ENCODE results near the gene BIRC2.

DNA sequence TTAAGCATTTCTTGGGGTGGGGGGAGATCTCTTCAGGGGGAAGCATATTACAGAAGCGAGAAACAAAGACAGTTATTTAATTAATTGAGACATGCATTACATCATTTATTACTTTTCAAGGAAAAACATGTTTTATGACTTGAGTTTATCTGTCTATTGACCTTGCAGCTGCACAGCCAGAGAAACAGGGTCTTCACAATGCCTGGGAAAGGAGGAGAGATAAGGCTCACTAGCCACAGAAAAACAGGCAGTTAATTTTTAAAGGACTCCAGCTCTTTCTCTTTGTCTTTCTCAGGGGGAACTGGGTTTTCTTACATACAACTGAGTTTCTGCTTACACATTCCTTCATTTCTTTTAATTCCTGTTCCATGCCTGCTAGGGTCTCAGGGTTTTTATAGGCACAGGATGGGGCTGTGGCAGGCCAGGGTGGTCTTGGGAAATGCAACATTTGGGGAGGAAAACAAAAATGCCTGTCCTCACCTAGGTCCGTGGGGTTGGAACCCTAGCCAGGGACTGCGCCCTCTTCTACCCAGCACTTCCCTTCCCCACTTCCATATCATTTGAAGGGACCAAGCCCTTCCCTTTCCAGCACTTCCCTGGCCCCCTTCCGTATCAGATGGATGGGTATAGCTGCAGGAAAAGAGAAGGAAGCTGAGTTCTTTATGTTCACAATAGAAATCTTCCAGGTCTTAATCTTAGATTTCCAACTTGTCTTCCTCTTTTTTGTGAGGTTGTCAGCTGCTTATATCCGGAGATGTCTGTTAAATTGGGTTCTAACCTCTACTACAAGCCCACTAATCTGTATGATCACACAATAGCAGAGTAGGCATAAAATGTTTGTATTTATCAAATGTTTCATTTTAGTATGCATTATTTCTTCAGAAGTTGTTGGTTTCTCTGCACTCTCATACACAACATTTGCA lies 38.3 kb downstream of the BIRC2 start:
- TF ChIP-seq, protein P1, sequence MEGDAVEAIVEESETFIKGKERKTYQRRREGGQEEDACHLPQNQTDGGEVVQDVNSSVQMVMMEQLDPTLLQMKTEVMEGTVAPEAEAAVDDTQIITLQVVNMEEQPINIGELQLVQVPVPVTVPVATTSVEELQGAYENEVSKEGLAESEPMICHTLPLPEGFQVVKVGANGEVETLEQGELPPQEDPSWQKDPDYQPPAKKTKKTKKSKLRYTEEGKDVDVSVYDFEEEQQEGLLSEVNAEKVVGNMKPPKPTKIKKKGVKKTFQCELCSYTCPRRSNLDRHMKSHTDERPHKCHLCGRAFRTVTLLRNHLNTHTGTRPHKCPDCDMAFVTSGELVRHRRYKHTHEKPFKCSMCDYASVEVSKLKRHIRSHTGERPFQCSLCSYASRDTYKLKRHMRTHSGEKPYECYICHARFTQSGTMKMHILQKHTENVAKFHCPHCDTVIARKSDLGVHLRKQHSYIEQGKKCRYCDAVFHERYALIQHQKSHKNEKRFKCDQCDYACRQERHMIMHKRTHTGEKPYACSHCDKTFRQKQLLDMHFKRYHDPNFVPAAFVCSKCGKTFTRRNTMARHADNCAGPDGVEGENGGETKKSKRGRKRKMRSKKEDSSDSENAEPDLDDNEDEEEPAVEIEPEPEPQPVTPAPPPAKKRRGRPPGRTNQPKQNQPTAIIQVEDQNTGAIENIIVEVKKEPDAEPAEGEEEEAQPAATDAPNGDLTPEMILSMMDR (IDR thresholded peaks at IDR 0.05), result no peak
- TF ChIP-seq, protein P2, sequence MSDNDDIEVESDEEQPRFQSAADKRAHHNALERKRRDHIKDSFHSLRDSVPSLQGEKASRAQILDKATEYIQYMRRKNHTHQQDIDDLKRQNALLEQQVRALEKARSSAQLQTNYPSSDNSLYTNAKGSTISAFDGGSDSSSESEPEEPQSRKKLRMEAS (IDR thresholded peaks at IDR 0.05; ENCODE audit: low read depth), result no peak
- TF ChIP-seq NFIC (IDR thresholded peaks at IDR 0.05; ENCODE audit: borderline replicate concordance) (no peak), GABPA (IDR thresholded peaks at IDR 0.05; ENCODE audit: low read depth) (no peak), FOXM1 (IDR thresholded peaks at IDR 0.05; ENCODE audit: low read depth) (no peak)
- TF ChIP-seq, protein P3, sequence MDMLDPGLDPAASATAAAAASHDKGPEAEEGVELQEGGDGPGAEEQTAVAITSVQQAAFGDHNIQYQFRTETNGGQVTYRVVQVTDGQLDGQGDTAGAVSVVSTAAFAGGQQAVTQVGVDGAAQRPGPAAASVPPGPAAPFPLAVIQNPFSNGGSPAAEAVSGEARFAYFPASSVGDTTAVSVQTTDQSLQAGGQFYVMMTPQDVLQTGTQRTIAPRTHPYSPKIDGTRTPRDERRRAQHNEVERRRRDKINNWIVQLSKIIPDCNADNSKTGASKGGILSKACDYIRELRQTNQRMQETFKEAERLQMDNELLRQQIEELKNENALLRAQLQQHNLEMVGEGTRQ (IDR thresholded peaks at IDR 0.05; ENCODE audit: borderline replicate concordance, low read depth, low read length), result no peak
